Measurements from ENCODE around the gene PPP1CA.

Gene PPP1CA

GRCh38 chr11:67371189-67371910 is 30.3 kb downstream of the PPP1CA start:
- DNase-seq: no peak

GRCh38 chr11:67370351-67371076 is 31.1 kb downstream of the PPP1CA start:
- no peak for DNase-seq

- no peak for DNase-seq
These were observed 31.8 kb downstream of the PPP1CA start for GRCh38 chr11:67369801-67370284.

GRCh38 chr11:67369275-67369674 is 32.4 kb downstream of the PPP1CA start:
- DNase-seq: no peak

- no peak for DNase-seq
These were observed 33.0 kb downstream of the PPP1CA start for GRCh38 chr11:67368621-67369020.

- no peak for DNase-seq
These were observed 33.9 kb downstream of the PPP1CA start for GRCh38 chr11:67367761-67368227.

- no peak for DNase-seq
These were observed 34.5 kb downstream of the PPP1CA start for GRCh38 chr11:67366961-67367760.

- no peak for DNase-seq
These were observed 35.1 kb downstream of the PPP1CA start for GRCh38 chr11:67366546-67366945.

- peak in 9 of 56 donors; percentile 9 to 45 (median 25) for DNase-seq
These were observed 35.8 kb downstream of the PPP1CA start for GRCh38 chr11:67365736-67366444.

- no peak for DNase-seq
These were observed 36.6 kb downstream of the PPP1CA start for GRCh38 chr11:67364783-67365722.

GRCh38 chr11:67364169-67364568 is 37.5 kb downstream of the PPP1CA start:
- DNase-seq: no peak

- no peak for DNase-seq
These were observed 43.6 kb downstream of the PPP1CA start for GRCh38 chr11:67357831-67358670.

GRCh38 chr11:67356864-67357561 is 44.6 kb downstream of the PPP1CA start:
- peak in 24 of 56 donors; percentile 14 to 67 (median 32) for DNase-seq

- no peak for DNase-seq
These were observed 45.2 kb downstream of the PPP1CA start for GRCh38 chr11:67356387-67356863.

GRCh38 chr11:67355794-67356386 is 45.8 kb downstream of the PPP1CA start:
- no peak for DNase-seq

GRCh38 chr11:67355023-67355793 is 46.5 kb downstream of the PPP1CA start:
- DNase-seq: peak in 2 of 56 donors; percentile 7 to 23
